Gastroesophageal sphincter (tissue), 4 donors: ENCODE results near the gene PSMB3. TPM values are rescaled to one million over a fixed set of nuclear protein-coding genes. Genes with fewer than 3 reads are reported as not detected.

Experiments used
- ATAC-seq: fragments of 150-250 bp; one replicate; pipeline ENCODE4 v1.9.1; 2016; ENCODE audit warnings: mild to moderate bottlenecking, moderate library complexity
- H3K27ac ChIP-seq, 4 donors: fragments of 200-600 bp; sonication (generic) in 3 of 4; 1 replicate in 3 of 4; 2 replicates in 1 of 4; pipeline ENCODE4 v1.5.1; 2016 to 2019
- H3K27me3 ChIP-seq: fragments of 200-600 bp; sonication (generic); one replicate; pipeline ENCODE4 v1.5.1; 2019
- H3K36me3 ChIP-seq, 2 donors: fragments of 200-600 bp; sonication (generic); one replicate each; pipeline ENCODE4 v1.5.1; 2019; ENCODE audit warnings: control low read depth in 1 of 2
- H3K4me1 ChIP-seq, 3 donors: fragments of 200-600 bp; sonication (generic); 1 replicate in 2 of 3; 2 replicates in 1 of 3; pipeline ENCODE4 v1.5.1; 2016 to 2019; ENCODE audit warnings: control low read depth in 2 of 3
- H3K4me3 ChIP-seq, 2 donors: fragments of 200-600 bp; sonication (generic); one replicate each; pipeline ENCODE4 v1.5.1; 2019; ENCODE audit warnings: mild to moderate bottlenecking in 1 of 2, moderate library complexity in 1 of 2
- H3K9me3 ChIP-seq, 3 donors: fragments of 200-600 bp; sonication (generic); one replicate each; pipeline ENCODE4 v1.5.1; 2017 to 2019; ENCODE audit warnings: control low read depth in 2 of 3
- CTCF ChIP-seq, 4 experiments: fragments of 200-600 bp in 2 of 4; fragments of 450-650 bp in 2 of 4; sonication (generic) in 1 of 4; IDR thresholded peaks; one replicate each; pipeline ENCODE4 v1.5.1; 2017 to 2019; ENCODE audit warnings: antibody characterized with exemption in 4 of 4, mild to moderate bottlenecking in 2 of 4, moderate library complexity in 2 of 4
- EP300 ChIP-seq: sonication (generic); formaldehyde crosslinking; IDR thresholded peaks from one replicate; pipeline ENCODE4 v1.6.1; 2017; ENCODE audit warnings: antibody characterized with exemption, mild to moderate bottlenecking
- POLR2A ChIP-seq, 2 donors: fragments of 450-650 bp; IDR thresholded peaks; one replicate each; pipeline ENCODE4 v1.6.1; 2017; ENCODE audit warnings: antibody characterized with exemption in 2 of 2, mild to moderate bottlenecking in 2 of 2, moderate library complexity in 1 of 2
- POLR2AphosphoS5 ChIP-seq: sonication (generic); formaldehyde crosslinking; IDR thresholded peaks from one replicate; pipeline ENCODE4 v1.6.1; 2017; ENCODE audit warnings: antibody characterized with exemption
- WGBS, 2 donors: methylation state at CpG; one replicate each; pipeline ENCODE4 v1.1.5; 2018; ENCODE audit warnings: low coverage in 1 of 2; 5-methylcytosine and 5-hydroxymethylcytosine counted together
- total RNA-seq, 4 donors: library from RNA; depleted of rRNA; stranded (reverse); fragments of >200 nt; gene quantifications; one replicate each; pipeline ENCODE4 v1.1.0, GENCODE V29; 2016

The PSMB3 gene
- total RNA-seq, 4 donors from 2014 or later = 107 to 123 (median 117) TPM

GRCh38 chr17:38712593-38712992, 39.9 kb upstream of the PSMB3 start:
- Histone ChIP-seq H3K27ac (no peak overlapping the region), H3K27me3 (no peaks in the 10 kb centered on the region), H3K36me3 (peaks cover 0 to 100% of the 10 kb centered on the region in 2 donors), H3K9me3 (no peaks in the 10 kb centered on the region), H3K4me3 (no peak overlapping the region), H3K4me1 (peaks cover 0 to 32% (median 0%) of the 10 kb centered on the region in 3 donors)
- ATAC-seq = no peak
- TF ChIP-seq POLR2A (IDR thresholded peaks at IDR 0.05) (no peak), EP300 (no peak), CTCF (IDR thresholded peaks at IDR 0.05) (no peak), POLR2AphosphoS5 (no peak)
- WGBS, 2 donors = no CpG with 5 or more reads among the region's 10 CpGs

DNA sequence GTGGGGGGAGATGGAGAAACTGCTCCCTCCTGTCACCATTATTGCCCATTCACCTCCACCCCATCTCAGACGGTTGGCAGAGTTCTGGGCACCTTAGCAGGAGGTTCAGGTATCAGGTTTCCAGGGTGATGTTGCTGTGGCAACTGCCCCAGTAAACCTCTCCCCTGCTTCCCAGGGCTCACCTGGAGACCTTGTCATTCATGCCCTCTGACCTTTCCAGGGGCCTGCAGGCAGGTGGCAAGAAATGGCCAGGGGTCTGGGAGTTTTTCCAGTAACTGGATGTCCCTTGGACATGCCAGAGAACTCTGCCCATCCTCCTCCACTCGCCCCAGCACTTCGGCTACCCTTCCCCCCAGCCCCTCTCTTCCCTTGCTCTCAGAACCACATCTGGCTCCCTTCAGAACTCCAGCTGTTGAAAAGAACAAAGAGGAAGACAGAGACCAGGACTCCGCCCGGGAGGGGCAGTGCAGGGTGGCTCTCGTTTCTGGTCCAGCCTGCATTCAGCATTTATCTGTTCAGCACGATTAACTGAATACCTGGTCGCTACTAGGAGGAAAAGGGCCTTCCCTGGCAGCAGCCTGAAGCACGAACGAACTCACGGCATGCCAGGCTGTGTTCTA, 39.0 kb upstream of the PSMB3 start:
- no peak overlapping the region for H3K27ac ChIP-seq
- ATAC-seq = no peak
- 66 to 70% methylated on average over 2 to 9 of the region's 11 CpGs for WGBS, 2 donors
- peaks cover 0 to 23% (median 0%) of the 10 kb centered on the region in 3 donors for H3K4me1 ChIP-seq
- H3K27me3 ChIP-seq = no peaks in the 10 kb centered on the region
- no peak overlapping the region for H3K4me3 ChIP-seq
- H3K36me3 ChIP-seq = peaks cover 0 to 100% of the 10 kb centered on the region in 2 donors
- no peaks in the 10 kb centered on the region for H3K9me3 ChIP-seq
- no peak for TF ChIP-seq POLR2A (IDR thresholded peaks at IDR 0.05)

GRCh38 chr17:38715216-38715943, 37.2 kb upstream of the PSMB3 start:
- Histone ChIP-seq H3K4me3 (no peak overlapping the region), H3K4me1 (peaks cover 0 to 15% (median 0%) of the 10 kb centered on the region in 3 donors), H3K9me3 (no peaks in the 10 kb centered on the region), H3K36me3 (peaks cover 0 to 100% of the 10 kb centered on the region in 2 donors), H3K27me3 (no peaks in the 10 kb centered on the region), H3K27ac (no peak overlapping the region)
- ATAC-seq = no peak
- TF ChIP-seq CTCF (IDR thresholded peaks at IDR 0.05) (no peak), EP300 (no peak), POLR2A (IDR thresholded peaks at IDR 0.05) (no peak), POLR2AphosphoS5 (no peak)
- WGBS, 2 donors = 77 to 85% methylated on average over 5 to 9 of the region's 9 CpGs

GRCh38 chr17:38716368-38717005, 36.1 kb upstream of the PSMB3 start:
- Histone ChIP-seq H3K27me3 (no peaks in the 10 kb centered on the region), H3K4me1 (peaks cover 0 to 14% (median 0%) of the 10 kb centered on the region in 3 donors), H3K36me3 (peaks cover 0 to 100% of the 10 kb centered on the region in 2 donors), H3K27ac (no peak overlapping the region), H3K4me3 (no peak overlapping the region), H3K9me3 (no peaks in the 10 kb centered on the region)
- no peak for ATAC-seq
- 38% methylated on average over 2 of the region's 18 CpGs; no CpG with 5 or more reads in 1 of the 2 donors for WGBS, 2 donors
- TF ChIP-seq CTCF (IDR thresholded peaks at IDR 0.05) (no peak), EP300 (no peak), POLR2AphosphoS5 (no peak), POLR2A (IDR thresholded peaks at IDR 0.05) (no peak)

DNA sequence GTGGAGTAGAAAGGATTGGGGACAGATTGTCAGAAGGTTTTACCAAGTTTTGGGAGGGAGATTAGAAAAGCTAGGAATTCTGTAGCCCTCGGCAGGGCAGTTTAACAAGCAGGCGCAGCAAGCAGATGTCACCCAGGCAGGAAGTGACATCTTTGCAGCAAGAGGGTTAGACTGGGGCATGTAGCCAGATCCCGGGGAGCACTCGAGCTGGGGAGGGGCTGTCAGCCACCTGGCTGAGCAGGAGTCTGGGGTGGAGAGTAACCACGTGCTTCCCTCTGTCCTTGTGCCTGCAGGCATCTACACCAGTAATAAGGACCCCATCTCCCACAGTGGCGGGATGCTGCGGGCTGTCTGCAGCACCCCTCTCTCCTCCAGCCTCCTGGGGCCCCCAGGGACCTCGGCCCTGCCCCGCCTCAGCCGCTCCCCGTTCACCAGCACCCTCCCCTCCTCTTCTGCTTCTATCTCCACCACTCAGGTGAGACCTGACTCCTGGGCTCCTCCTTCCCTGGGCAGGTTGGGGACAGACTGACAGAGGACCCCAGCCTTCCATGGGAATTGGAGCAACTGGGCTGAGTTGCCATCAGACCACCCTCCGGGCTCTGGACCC, 35.3 kb upstream of the PSMB3 start:
- peaks cover 0 to 100% of the 10 kb centered on the region in 2 donors for H3K36me3 ChIP-seq
- no peak overlapping the region for H3K4me3 ChIP-seq

More for the DNA sequence above, 35.3 kb upstream of the PSMB3 start:
- Histone ChIP-seq H3K9me3 (no peaks in the 10 kb centered on the region), H3K27me3 (no peaks in the 10 kb centered on the region), H3K27ac (no peak overlapping the region), H3K4me1 (peaks cover 0 to 14% (median 0%) of the 10 kb centered on the region in 3 donors)
- 67 to 68% methylated on average over 3 of the region's 12 CpGs for WGBS, 2 donors
- TF ChIP-seq POLR2A (IDR thresholded peaks at IDR 0.05) (no peak), CTCF (IDR thresholded peaks at IDR 0.05) (no peak), EP300 (no peak), POLR2AphosphoS5 (no peak)
- no peak for ATAC-seq
